Neural cell (in vitro differentiated cells): ENCODE data around the gene SULT1A1. TPM values are rescaled to one million over a fixed set of nuclear protein-coding genes. Genes with fewer than 3 reads are reported as not detected.
"Not testable (repeated sequence)": the region's sequence is repeated elsewhere in the genome, so short reads cannot be mapped to it uniquely, and the experiment has no call there.

Experiments
- H2AFZ ChIP-seq: fragments of 200-600, 300-800 bp; sonication (generic), shearing (Covaris generic); 2 replicates; pipeline ENCODE4 v1.6.0; 2014; ENCODE audit warnings: low read depth, mild to moderate bottlenecking, antibody characterized with exemption, low read length, moderate library complexity
- H3F3A ChIP-seq: fragments of 200-600 bp; shearing (Covaris generic); 2 replicates; pipeline ENCODE4 v1.6.1; 2016; ENCODE audit warnings: mild to moderate bottlenecking, moderate library complexity, mixed read lengths, antibody characterized with exemption, low read length; ENCODE audit not compliant: insufficient read depth, poor library complexity, severe bottlenecking
- H3K27ac ChIP-seq: fragments of 200-600, 300-800 bp; sonication (generic), shearing (Covaris generic); 2 replicates; pipeline ENCODE4 v1.5.1; 2014; ENCODE audit warnings: mild to moderate bottlenecking, low read length, moderate library complexity
- H3K27me3 ChIP-seq: fragments of 300-800, 200-600 bp; sonication (generic), shearing (Covaris generic); 2 replicates; pipeline ENCODE4 v1.6.0; 2014; ENCODE audit warnings: mild to moderate bottlenecking, low read depth, low read length, moderate library complexity; ENCODE audit not compliant: insufficient read depth
- H3K36me3 ChIP-seq: fragments of 300-800, 200-600 bp; sonication (generic), shearing (Covaris generic); 2 replicates; pipeline ENCODE4 v1.5.1; 2014; ENCODE audit warnings: mild to moderate bottlenecking, antibody characterized with exemption, low read length, moderate library complexity; ENCODE audit not compliant: insufficient read depth
- H3K4me2 ChIP-seq: fragments of 300-800, 200-600 bp; sonication (generic), shearing (Covaris generic); 2 replicates; pipeline ENCODE4 v1.6.0; 2014; ENCODE audit warnings: mild to moderate bottlenecking, low read length
- H3K4me3 ChIP-seq: fragments of 300-800, 200-600 bp; sonication (generic), shearing (Covaris generic); 2 replicates; pipeline ENCODE4 v1.5.1; 2014; ENCODE audit warnings: mild to moderate bottlenecking, low read length, moderate library complexity
- H3K79me2 ChIP-seq: fragments of 200-600 bp; shearing (Covaris generic); replicated peaks from 2 replicates; pipeline ENCODE4 v1.6.0; 2014; ENCODE audit warnings: mild to moderate bottlenecking, low read length, moderate library complexity; ENCODE audit not compliant: insufficient read depth
- H3K9ac ChIP-seq: fragments of 300-800, 200-600 bp; sonication (generic), shearing (Covaris generic); 2 replicates; pipeline ENCODE4 v1.6.1; 2016; ENCODE audit warnings: mild to moderate bottlenecking, low read length, mixed read lengths
- H3K9me2 ChIP-seq: fragments of 200-600 bp; shearing (Covaris generic); 2 replicates; pipeline ENCODE4 v1.6.1; 2016; ENCODE audit warnings: mild to moderate bottlenecking, low read length, mixed read lengths; ENCODE audit not compliant: insufficient read depth
- H3K9me3 ChIP-seq: fragments of 200-600, 300-800 bp; sonication (generic), shearing (Covaris generic); 2 replicates; pipeline ENCODE4 v1.6.1; 2016; ENCODE audit warnings: mild to moderate bottlenecking, mixed run types, low read length, moderate library complexity, mixed read lengths
- H4K20me1 ChIP-seq: fragments of 200-600 bp; shearing (Covaris generic); 2 replicates; pipeline ENCODE4 v1.6.1; 2016; ENCODE audit warnings: mild to moderate bottlenecking, mixed run types; ENCODE audit not compliant: insufficient read depth
- CTCF ChIP-seq: fragments of 450-650 bp; IDR thresholded peaks from 2 replicates; pipeline ENCODE4 v1.5.1; 2014; ENCODE audit warnings: antibody characterized with exemption, mild to moderate bottlenecking, moderate library complexity; ENCODE audit not compliant: poor library complexity, severe bottlenecking
- MXI1 ChIP-seq: fragments of 450-650 bp; conservative IDR thresholded peaks from 2 replicates; pipeline ENCODE4 v1.6.1; 2014; ENCODE audit warnings: antibody characterized with exemption, mild to moderate bottlenecking; ENCODE audit not compliant: poor library complexity, severe bottlenecking
- POLR2AphosphoS5 ChIP-seq: IDR thresholded peaks from 2 replicates; pipeline ENCODE4 v1.6.1; 2012
- RAD21 ChIP-seq: fragments of 450-650 bp; conservative IDR thresholded peaks from 2 replicates; pipeline ENCODE4 v1.6.1; 2014; ENCODE audit warnings: antibody characterized with exemption, mild to moderate bottlenecking, moderate library complexity
- SMC3 ChIP-seq: fragments of 450-650 bp; conservative IDR thresholded peaks from 2 replicates; pipeline ENCODE4 v1.6.1; 2014; ENCODE audit warnings: antibody characterized with exemption, mild to moderate bottlenecking, moderate library complexity; ENCODE audit not compliant: poor library complexity
- polyA plus RNA-seq: library from polyadenylated mRNA; depleted of rRNA; stranded (reverse); fragments of >200 nt; gene quantifications from 2 replicates; pipeline ENCODE4 v1.2.3, GENCODE V29; 2014
- TF ChIP-seq, protein P1 (sequence below): IDR thresholded peaks from 2 replicates; pipeline ENCODE4 v1.6.1; 2012; ENCODE audit warnings: borderline replicate concordance

SULT1A1 gene
- polyA plus RNA-seq, 1 donor from 2014 or later = not detected

DNA sequence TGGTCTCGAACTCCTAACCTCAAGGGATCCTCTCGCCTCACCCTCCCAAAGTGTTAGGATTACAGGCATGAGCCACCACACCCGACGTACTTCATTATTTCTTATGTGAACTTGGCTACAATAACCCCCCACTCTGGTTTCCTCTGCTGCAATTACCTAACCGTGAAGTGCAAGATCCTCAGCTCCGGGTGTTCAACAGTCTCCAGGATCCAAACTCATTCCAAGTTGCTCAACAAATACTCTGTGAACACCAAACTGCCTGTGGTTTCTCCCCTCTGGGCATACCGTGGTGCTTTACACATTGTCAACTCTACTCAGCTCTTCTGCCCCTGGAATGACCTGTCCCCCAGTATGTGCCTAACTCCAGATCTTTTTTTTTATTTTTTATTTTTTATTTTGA lies 6.8 kb upstream of the SULT1A1 start:
- H3F3A ChIP-seq = no peaks in the 10 kb centered on the region
- no peaks in the 10 kb centered on the region for H3K79me2 ChIP-seq
- no peaks in the 10 kb centered on the region for H4K20me1 ChIP-seq
- H3K9ac ChIP-seq = no peak overlapping the region
- no peak overlapping the region for H3K4me2 ChIP-seq
- H2AFZ ChIP-seq = no peak overlapping the region
- H3K27me3 ChIP-seq = no peaks in the 10 kb centered on the region
- H3K9me2 ChIP-seq = no peaks in the 10 kb centered on the region
- no peak for TF ChIP-seq MXI1
- TF ChIP-seq, protein P1, sequence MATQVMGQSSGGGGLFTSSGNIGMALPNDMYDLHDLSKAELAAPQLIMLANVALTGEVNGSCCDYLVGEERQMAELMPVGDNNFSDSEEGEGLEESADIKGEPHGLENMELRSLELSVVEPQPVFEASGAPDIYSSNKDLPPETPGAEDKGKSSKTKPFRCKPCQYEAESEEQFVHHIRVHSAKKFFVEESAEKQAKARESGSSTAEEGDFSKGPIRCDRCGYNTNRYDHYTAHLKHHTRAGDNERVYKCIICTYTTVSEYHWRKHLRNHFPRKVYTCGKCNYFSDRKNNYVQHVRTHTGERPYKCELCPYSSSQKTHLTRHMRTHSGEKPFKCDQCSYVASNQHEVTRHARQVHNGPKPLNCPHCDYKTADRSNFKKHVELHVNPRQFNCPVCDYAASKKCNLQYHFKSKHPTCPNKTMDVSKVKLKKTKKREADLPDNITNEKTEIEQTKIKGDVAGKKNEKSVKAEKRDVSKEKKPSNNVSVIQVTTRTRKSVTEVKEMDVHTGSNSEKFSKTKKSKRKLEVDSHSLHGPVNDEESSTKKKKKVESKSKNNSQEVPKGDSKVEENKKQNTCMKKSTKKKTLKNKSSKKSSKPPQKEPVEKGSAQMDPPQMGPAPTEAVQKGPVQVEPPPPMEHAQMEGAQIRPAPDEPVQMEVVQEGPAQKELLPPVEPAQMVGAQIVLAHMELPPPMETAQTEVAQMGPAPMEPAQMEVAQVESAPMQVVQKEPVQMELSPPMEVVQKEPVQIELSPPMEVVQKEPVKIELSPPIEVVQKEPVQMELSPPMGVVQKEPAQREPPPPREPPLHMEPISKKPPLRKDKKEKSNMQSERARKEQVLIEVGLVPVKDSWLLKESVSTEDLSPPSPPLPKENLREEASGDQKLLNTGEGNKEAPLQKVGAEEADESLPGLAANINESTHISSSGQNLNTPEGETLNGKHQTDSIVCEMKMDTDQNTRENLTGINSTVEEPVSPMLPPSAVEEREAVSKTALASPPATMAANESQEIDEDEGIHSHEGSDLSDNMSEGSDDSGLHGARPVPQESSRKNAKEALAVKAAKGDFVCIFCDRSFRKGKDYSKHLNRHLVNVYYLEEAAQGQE = no peak
- no peak for TF ChIP-seq POLR2AphosphoS5
- H3K9me3 ChIP-seq = no peaks in the 10 kb centered on the region
- H3K36me3 ChIP-seq = no peaks in the 10 kb centered on the region
- H3K27ac ChIP-seq = no peak overlapping the region
- H3K4me3 ChIP-seq = no peak overlapping the region

DNA sequence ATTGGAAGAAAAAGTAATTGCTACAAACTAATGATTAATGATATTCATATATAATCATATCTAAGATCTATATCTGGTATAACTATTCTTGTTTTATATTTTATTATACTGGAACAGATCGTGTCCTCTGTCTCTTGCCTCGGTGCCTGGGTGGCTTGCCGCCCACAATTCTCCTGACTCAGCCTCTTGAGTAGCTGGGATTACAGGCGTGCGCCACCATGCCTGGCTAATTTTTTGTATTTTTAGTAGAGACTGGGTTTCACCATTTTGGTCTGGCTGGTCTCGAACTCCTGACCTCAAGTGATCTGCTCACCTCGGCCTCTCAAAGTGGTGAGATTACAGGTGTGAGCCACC lies 6.4 kb upstream of the SULT1A1 start:
- not testable (repeated sequence) for H3K36me3 ChIP-seq, H3F3A ChIP-seq, H3K79me2 ChIP-seq, H3K27ac ChIP-seq, H3K4me3 ChIP-seq, H3K9ac ChIP-seq, H3K27me3 ChIP-seq, H2AFZ ChIP-seq, H3K9me3 ChIP-seq, H3K4me2 ChIP-seq, H3K9me2 ChIP-seq, H4K20me1 ChIP-seq
- TF ChIP-seq CTCF = peak; percentile 5
- TF ChIP-seq SMC3 = peak; percentile 2

DNA sequence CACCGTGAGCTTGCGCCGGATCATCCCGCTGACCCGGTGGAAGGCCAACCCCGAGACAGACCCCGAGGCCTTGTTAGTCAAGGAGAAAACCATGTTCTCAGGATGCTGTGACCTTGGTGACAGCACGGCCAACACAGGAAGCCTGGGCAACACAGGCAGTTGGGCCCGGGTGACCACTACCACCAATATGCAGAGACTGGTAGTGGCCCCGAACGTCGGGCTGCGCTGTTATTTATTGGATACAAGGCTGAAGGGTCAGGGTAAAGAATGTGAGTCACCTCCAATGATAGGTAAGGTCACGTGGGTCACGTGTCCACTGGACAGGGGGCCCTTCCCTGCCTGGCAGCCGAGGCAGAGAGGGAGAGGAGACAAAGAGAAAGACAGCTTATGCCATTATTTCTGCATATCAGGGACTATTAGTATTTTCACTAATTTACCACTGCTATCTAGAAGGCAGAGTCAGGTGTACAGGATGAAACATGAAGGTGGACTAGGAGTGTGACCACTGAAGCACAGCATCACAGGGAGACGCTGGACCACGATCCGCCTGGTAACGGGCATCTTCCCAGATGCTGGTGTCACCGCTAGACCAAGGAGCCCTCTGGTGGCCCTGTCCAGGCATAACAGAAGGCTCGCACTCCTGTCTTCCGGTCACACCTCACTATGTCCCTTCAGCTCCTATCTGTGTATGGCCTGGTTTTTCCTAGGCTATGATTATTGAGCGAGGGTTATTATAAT lies 5.8 kb upstream of the SULT1A1 start:
- H3K9ac ChIP-seq, H3K27me3 ChIP-seq, H3K9me3 ChIP-seq, H3K79me2 ChIP-seq, H3K4me3 ChIP-seq, H3K9me2 ChIP-seq, H3K27ac ChIP-seq, H3K36me3 ChIP-seq, H4K20me1 ChIP-seq, H2AFZ ChIP-seq, H3K4me2 ChIP-seq, H3F3A ChIP-seq: not testable (repeated sequence)
- TF ChIP-seq SMC3 (peak; percentile 73), RAD21 (peak; percentile 62), CTCF (peak; percentile 72)

GRCh38 chr16:28614561-28614960 lies 4.7 kb upstream of the SULT1A1 start:
- H3K36me3 ChIP-seq, H3K79me2 ChIP-seq, H3K27ac ChIP-seq, H3K9me3 ChIP-seq, H3K4me2 ChIP-seq, H3K27me3 ChIP-seq, H2AFZ ChIP-seq, H3K9ac ChIP-seq, H3F3A ChIP-seq, H3K9me2 ChIP-seq, H4K20me1 ChIP-seq, H3K4me3 ChIP-seq: not testable (repeated sequence)

DNA sequence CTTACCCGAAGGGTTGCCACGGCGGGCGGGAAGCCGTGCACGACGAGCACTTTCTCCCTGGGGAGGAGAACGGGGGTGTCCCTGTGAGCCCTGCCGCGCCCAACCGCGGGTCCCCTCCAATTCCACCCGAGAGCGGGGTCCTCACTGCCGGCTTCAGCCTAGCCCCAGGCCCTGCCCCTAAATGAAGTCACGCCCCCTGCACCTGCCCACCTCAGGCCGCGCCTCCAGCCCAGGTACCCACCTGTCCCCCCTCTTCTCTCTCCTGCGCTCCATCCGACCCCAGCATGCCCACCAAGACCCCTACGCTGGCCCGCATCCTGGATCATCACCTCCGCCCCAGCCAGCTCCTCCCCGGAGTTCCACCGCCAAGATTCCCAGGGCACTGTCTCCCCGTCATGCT lies 4.1 kb upstream of the SULT1A1 start:
- H3K4me3 ChIP-seq, H3K36me3 ChIP-seq, H3F3A ChIP-seq, H2AFZ ChIP-seq, H3K4me2 ChIP-seq, H4K20me1 ChIP-seq, H3K9me2 ChIP-seq, H3K27me3 ChIP-seq, H3K27ac ChIP-seq, H3K9ac ChIP-seq, H3K9me3 ChIP-seq, H3K79me2 ChIP-seq: not testable (repeated sequence)
